OCI-LY7 (cell line): ENCODE data around the gene RAB3C. TPM values are rescaled to one million over a fixed set of nuclear protein-coding genes. Genes with fewer than 3 reads are reported as not detected.

Source experiments
- BruUV-seq: library from RNA; stranded (reverse); fragments of 400-500 nt; replicated peaks from 2 replicates; lab custom pipeline; 2021; lab: Mats Ljungman, UMichigan
- CTCF ChIA-PET: fragments of 300-600 bp; sonication (Branson Sonifier 250); formaldehyde crosslinking; loops from one replicate; lab custom pipeline; 2022; ENCODE audit warnings: antibody characterized with exemption; ENCODE audit not compliant: unreplicated experiment; lab: Charles Lee
- POLR2A ChIA-PET: fragments of 300-600 bp; sonication (Branson Sonifier 250); formaldehyde crosslinking; loops from one replicate; lab custom pipeline; 2022; ENCODE audit warnings: antibody characterized with exemption; lab: Charles Lee
- DNase-seq: peaks from one replicate; pipeline ENCODE4 v3.0.0-alpha.2; 2015; ENCODE audit warnings: low spot score
- H2AFZ ChIP-seq: fragments of 200-600 bp; sonication (generic), shearing (Covaris generic); 2 replicates; pipeline ENCODE4 v1.6.1; 2014; ENCODE audit warnings: mild to moderate bottlenecking, antibody characterized with exemption, low read length, moderate library complexity
- H3K27ac ChIP-seq: fragments of 200-600 bp; sonication (generic); 2 replicates; pipeline ENCODE4 v1.5.1; 2014; ENCODE audit warnings: mixed run types, low read depth, mild to moderate bottlenecking, moderate library complexity, low read length, inconsistent platforms; ENCODE audit not compliant: poor library complexity, severe bottlenecking
- H3K36me3 ChIP-seq: fragments of 200-600 bp; sonication (generic); 2 replicates; pipeline ENCODE4 v1.6.1; 2014; ENCODE audit warnings: mild to moderate bottlenecking, antibody characterized with exemption, low read length, moderate library complexity, mixed read lengths; ENCODE audit not compliant: insufficient read depth
- H3K4me1 ChIP-seq: fragments of 200-600 bp; sonication (generic); 2 replicates; pipeline ENCODE4 v1.5.1; 2014; ENCODE audit warnings: mild to moderate bottlenecking, low read length; ENCODE audit not compliant: insufficient read depth, poor library complexity, severe bottlenecking
- H3K4me2 ChIP-seq: fragments of 200-600 bp; sonication (generic); 2 replicates; pipeline ENCODE4 v1.6.1; 2014; ENCODE audit warnings: mild to moderate bottlenecking, low read length
- H3K4me3 ChIP-seq: fragments of 200-600 bp; sonication (generic); 2 replicates; pipeline ENCODE4 v1.5.1; 2014; ENCODE audit warnings: mild to moderate bottlenecking, low read depth, low read length; ENCODE audit not compliant: poor library complexity, severe bottlenecking
- H3K79me2 ChIP-seq: fragments of 200-600 bp; sonication (generic); 2 replicates; pipeline ENCODE4 v1.6.1; 2016; ENCODE audit warnings: low read depth, mild to moderate bottlenecking, low read length, moderate library complexity, mixed read lengths; ENCODE audit not compliant: insufficient read depth
- H3K9me2 ChIP-seq: fragments of 200-600 bp; sonication (generic); 2 replicates; pipeline ENCODE4 v1.6.1; 2016; ENCODE audit warnings: mild to moderate bottlenecking, low read length, mixed read lengths; ENCODE audit not compliant: insufficient read depth
- H3K9me3 ChIP-seq: fragments of 200-600 bp; sonication (generic); 2 replicates; pipeline ENCODE4 v1.6.1; 2014; ENCODE audit warnings: mild to moderate bottlenecking, mixed run types, low read length, mixed read lengths
- H4K20me1 ChIP-seq: fragments of 200-600 bp; sonication (generic); 2 replicates; pipeline ENCODE4 v1.6.1; 2014; ENCODE audit warnings: mild to moderate bottlenecking, antibody characterized with exemption, low read length, moderate library complexity, mixed read lengths; ENCODE audit not compliant: insufficient read depth
- CTCF ChIP-seq: fragments of 200-600 bp; sonication (generic); conservative IDR thresholded peaks from 2 replicates; pipeline ENCODE4 v1.5.1; 2014; ENCODE audit warnings: mild to moderate bottlenecking, antibody characterized with exemption, low read length, moderate library complexity, mixed read lengths
- EZH2phosphoT487 ChIP-seq: fragments of 200-600 bp; sonication (generic); IDR thresholded peaks from 2 replicates; pipeline ENCODE4 v1.6.1; 2018; ENCODE audit warnings: low read depth, borderline replicate concordance, mild to moderate bottlenecking, mixed run types, antibody characterized with exemption, low read length, moderate library complexity, mixed read lengths
- intact Hi-C: fragments of 100-400 bp; cut with micrococcal nuclease; formaldehyde crosslinking; loops from one replicate; pipeline ENCODE4 v1.10.0; 2022; ENCODE audit not compliant: unreplicated experiment
- total RNA-seq, 2 experiments: library from RNA; depleted of rRNA in 1 of 2; stranded (reverse); fragments of >200 nt in 1 of 2; shearing (Covaris generic) in 1 of 2; gene quantifications; 2 replicates each; pipeline ENCODE4 v1.2.3, GENCODE V29; 2014 to 2022

RAB3C gene
- total RNA-seq, 2 experiments from 2014 or later, result not detected

GRCh38 chr5:58886315-58887207 lies 303.7 kb downstream of the RAB3C start:
- intact Hi-C loops, result loop anchor here (5.0 kb wide), 1 partner anchor 121 kb away; no protein-coding TSS in a partner anchor
- peak; percentile 57 for DNase-seq
- no peaks in the 10 kb centered on the region for H4K20me1 ChIP-seq
- TF ChIP-seq EZH2phosphoT487, result no peak
- peak; percentile 94 for TF ChIP-seq CTCF
- no peaks in the 10 kb centered on the region for H3K79me2 ChIP-seq
- no peak overlapping the region for H3K4me3 ChIP-seq
- no TSS peak for BruUV-seq
- H3K9me2 ChIP-seq, result no peaks in the 10 kb centered on the region
- ChIA-PET POLR2A (interaction anchor here (0.8 kb wide), 2 partner anchors 10 to 61 kb away, joined by 3 read pairs; no protein-coding TSS in a partner anchor), CTCF (interaction anchor here (1.7 kb wide), 1 partner anchor 9 kb away, joined by 6 read pairs; no protein-coding TSS in a partner anchor)
- peaks cover 5% of the 10 kb centered on the region; the same call in 1 of the 2 replicates for H3K9me3 ChIP-seq
- H2AFZ ChIP-seq, result peak overlapping the region; percentile 55; the same call in 1 of the 2 replicates
- no peak overlapping the region for H3K4me2 ChIP-seq
- H3K4me1 ChIP-seq, result no peaks in the 10 kb centered on the region
- H3K36me3 ChIP-seq, result no peaks in the 10 kb centered on the region
- H3K27ac ChIP-seq, result no peak overlapping the region

- H3K27ac ChIP-seq, result no peak overlapping the region
- no peaks in the 10 kb centered on the region for H3K9me2 ChIP-seq
- no peaks in the 10 kb centered on the region for H4K20me1 ChIP-seq
- POLR2A ChIA-PET, result no interaction called here
- H3K79me2 ChIP-seq, result no peaks in the 10 kb centered on the region
- TF ChIP-seq EZH2phosphoT487, result no peak
- no peak for TF ChIP-seq CTCF
- H3K4me1 ChIP-seq, result no peaks in the 10 kb centered on the region
- H3K36me3 ChIP-seq, result no peaks in the 10 kb centered on the region
- no peak overlapping the region for H3K4me3 ChIP-seq
- DNase-seq, result no peak
- intact Hi-C loops, result loop anchor here (5.0 kb wide), 1 partner anchor 120 kb away; no protein-coding TSS in a partner anchor
- H3K4me2 ChIP-seq, result no peak overlapping the region
- H2AFZ ChIP-seq, result no peak overlapping the region; the same call in 1 of the 2 replicates
- BruUV-seq, result no TSS peak
- peaks cover 5% of the 10 kb centered on the region; the same call in 1 of the 2 replicates for H3K9me3 ChIP-seq
- CTCF ChIA-PET, result interaction anchor here (1.7 kb wide), 1 partner anchor 9 kb away, joined by 6 read pairs; no protein-coding TSS in a partner anchor
Measured at GRCh38 chr5:58887311-58887710, 304.4 kb downstream of the RAB3C start.
